H9 (cell line): Measurements from ENCODE around the gene SDK1. TPM values are rescaled to one million over a fixed set of nuclear protein-coding genes. Genes with fewer than 3 reads are reported as not detected.

Experiments
- DNase-seq: peaks from one replicate; pipeline ENCODE4 v3.0.0-alpha.2; 2017
- H2AFZ ChIP-seq: one replicate; pipeline ENCODE4 v1.6.1; 2013; ENCODE audit warnings: mild to moderate bottlenecking, low read length, control low read depth, moderate library complexity
- H2AK5ac ChIP-seq: 2 replicates; pipeline ENCODE4 v1.6.1; 2013; ENCODE audit warnings: low read length, control low read depth, mixed read lengths; ENCODE audit not compliant: insufficient read length
- H2BK120ac ChIP-seq: one replicate; pipeline ENCODE4 v1.6.1; 2013; ENCODE audit warnings: low read depth, mild to moderate bottlenecking, low read length, control low read depth, inconsistent platforms; ENCODE audit not compliant: poor library complexity, severe bottlenecking
- H2BK12ac ChIP-seq: 2 replicates; pipeline ENCODE4 v1.6.1; 2013; ENCODE audit warnings: low read length, control low read depth, mixed read lengths, low read depth; ENCODE audit not compliant: insufficient read length
- H2BK15ac ChIP-seq: 2 replicates; pipeline ENCODE4 v1.6.1; 2013; ENCODE audit warnings: low read depth, low read length, control low read depth
- H2BK20ac ChIP-seq: one replicate; pipeline ENCODE4 v1.6.1; 2013; ENCODE audit warnings: low read depth, mild to moderate bottlenecking, low read length, control low read depth, inconsistent platforms; ENCODE audit not compliant: poor library complexity, severe bottlenecking
- H2BK5ac ChIP-seq: 2 replicates; pipeline ENCODE4 v1.6.1; 2013; ENCODE audit warnings: low read length, control low read depth, mixed read lengths; ENCODE audit not compliant: insufficient read length
- H3K14ac ChIP-seq: 2 replicates; pipeline ENCODE4 v1.6.1; 2013; ENCODE audit warnings: low read length, control low read depth; ENCODE audit not compliant: insufficient read depth
- H3K18ac ChIP-seq: 2 replicates; pipeline ENCODE4 v1.6.1; 2013; ENCODE audit warnings: low read depth, mild to moderate bottlenecking, mixed read lengths, low read length, control low read depth; ENCODE audit not compliant: insufficient read length
- H3K23ac ChIP-seq: 2 replicates; pipeline ENCODE4 v1.6.1; 2013; ENCODE audit warnings: low read length, control low read depth, mixed read lengths, low read depth; ENCODE audit not compliant: insufficient read length
- H3K23me2 ChIP-seq: 2 replicates; pipeline ENCODE4 v1.6.1; 2013; ENCODE audit warnings: low read depth, mild to moderate bottlenecking, mixed read lengths, low read length, control low read depth; ENCODE audit not compliant: insufficient read length, poor library complexity, severe bottlenecking
- H3K27ac ChIP-seq: 2 replicates; pipeline ENCODE4 v1.5.1; 2013; ENCODE audit warnings: low read length, control low read depth, mixed read lengths, low read depth; ENCODE audit not compliant: insufficient read length
- H3K27me3 ChIP-seq: 2 replicates; pipeline ENCODE4 v1.6.1; 2013; ENCODE audit warnings: low read length, control low read depth, inconsistent platforms; ENCODE audit not compliant: insufficient read depth
- H3K4ac ChIP-seq: 2 replicates; pipeline ENCODE4 v1.6.1; 2013; ENCODE audit warnings: low read depth, mild to moderate bottlenecking, control low read depth, inconsistent platforms, low read length, moderate library complexity
- H3K4me1 ChIP-seq: 2 replicates; pipeline ENCODE4 v1.6.1; 2013; ENCODE audit warnings: low read length, control low read depth, inconsistent platforms; ENCODE audit not compliant: insufficient read depth
- H3K4me2 ChIP-seq: 2 replicates; pipeline ENCODE4 v1.6.1; 2013; ENCODE audit warnings: low read length, control low read depth, mixed read lengths; ENCODE audit not compliant: insufficient read length, insufficient read depth
- H3K56ac ChIP-seq: 2 replicates; pipeline ENCODE4 v1.6.1; 2013; ENCODE audit warnings: low read depth, mild to moderate bottlenecking, mixed read lengths, low read length, control low read depth; ENCODE audit not compliant: insufficient read length
- H3K79me1 ChIP-seq: 2 replicates; pipeline ENCODE4 v1.6.1; 2013; ENCODE audit warnings: low read depth, mild to moderate bottlenecking, moderate library complexity, low read length, control low read depth, inconsistent platforms; ENCODE audit not compliant: insufficient read depth, poor library complexity, severe bottlenecking
- H3K79me2 ChIP-seq: 2 replicates; pipeline ENCODE4 v1.6.1; 2013; ENCODE audit warnings: low read length, control low read depth, inconsistent platforms; ENCODE audit not compliant: insufficient read depth
- H3K9ac ChIP-seq: 2 replicates; pipeline ENCODE4 v1.6.1; 2013; ENCODE audit warnings: low read length, control low read depth, mixed read lengths; ENCODE audit not compliant: insufficient read length; ENCODE audit errors: extremely low read depth
- H3K9me3 ChIP-seq: one replicate; pipeline ENCODE4 v1.6.1; 2013; ENCODE audit warnings: low read depth, low read length, inconsistent platforms; ENCODE audit not compliant: control insufficient read depth
- H3T11ph ChIP-seq: one replicate; pipeline ENCODE4 v1.6.1; 2013; ENCODE audit warnings: mild to moderate bottlenecking, low read length, control low read depth, inconsistent platforms
- H4K20me1 ChIP-seq: one replicate; pipeline ENCODE4 v1.6.1; 2013; ENCODE audit not compliant: control insufficient read depth, insufficient read length, insufficient read depth
- H4K5ac ChIP-seq: 2 replicates; pipeline ENCODE4 v1.6.1; 2013; ENCODE audit warnings: low read depth, mild to moderate bottlenecking, mixed read lengths, low read length, control low read depth; ENCODE audit not compliant: insufficient read length
- H4K8ac ChIP-seq: replicated peaks from 2 replicates; pipeline ENCODE4 v1.6.1; 2013; ENCODE audit warnings: low read length, control low read depth, mixed read lengths, low read depth; ENCODE audit not compliant: insufficient read length
- H4K91ac ChIP-seq: 2 replicates; pipeline ENCODE4 v1.6.1; 2013; ENCODE audit warnings: low read depth, mild to moderate bottlenecking, moderate library complexity, mixed read lengths, low read length, control low read depth; ENCODE audit not compliant: insufficient read length
- H3K27ac Mint-ChIP-seq, 3 experiments: 2 replicates in 2 of 3; 3 replicates in 1 of 3; pipeline ENCODE4 v1.8.0; 2020 to 2021; ENCODE audit warnings: mixed read lengths in 3 of 3, mild to moderate bottlenecking in 1 of 3, moderate library complexity in 1 of 3
- H3K27me3 Mint-ChIP-seq: 2 replicates; pipeline ENCODE4 v1.8.0; 2021; ENCODE audit warnings: low read depth, mild to moderate bottlenecking, moderate library complexity, mixed read lengths
- H3K36me3 Mint-ChIP-seq, 3 experiments: 2 replicates in 2 of 3; 3 replicates in 1 of 3; pipeline ENCODE4 v1.8.0; 2020 to 2021; ENCODE audit warnings: low read depth in 3 of 3, mixed read lengths in 3 of 3; ENCODE audit not compliant: insufficient read depth in 1 of 3
- H3K4me1 Mint-ChIP-seq, 2 experiments: 2 replicates each; pipeline ENCODE4 v1.8.0; 2020; ENCODE audit warnings: mixed read lengths in 2 of 2
- H3K4me3 Mint-ChIP-seq, 2 experiments: 2 replicates in 1 of 2; 3 replicates in 1 of 2; pipeline ENCODE4 v1.8.0; 2020 to 2021; ENCODE audit warnings: mild to moderate bottlenecking in 2 of 2, mixed read lengths in 2 of 2, moderate library complexity in 1 of 2
- H3K9me3 Mint-ChIP-seq, 2 experiments: 2 replicates in 1 of 2; 3 replicates in 1 of 2; pipeline ENCODE4 v1.8.0; 2020; ENCODE audit warnings: mild to moderate bottlenecking in 2 of 2, mixed read lengths in 2 of 2, moderate library complexity in 1 of 2
- WGBS: extraction: QIAGEN DNeasy Blood & Tissue Kit; methylation state at CpG from one replicate; pipeline ENCODE4 v1.1.7; 2013; ENCODE audit warnings: missing lambda C conversion rate, low lambda C conversion rate, mixed read lengths; ENCODE audit not compliant: insufficient read length; ENCODE audit errors: extremely low coverage; 5-methylcytosine and 5-hydroxymethylcytosine counted together
- total RNA-seq: library from RNA; stranded (reverse); gene quantifications from 2 replicates; pipeline ENCODE4 v1.2.1, GENCODE V29; 2021
- TF ChIP-seq, protein P1 (sequence below): fragments of 200-600 bp; sonication (generic); conservative IDR thresholded peaks from 3 replicates; pipeline ENCODE4 v1.8.0; 2021; ENCODE audit warnings: antibody characterized with exemption, mild to moderate bottlenecking

SDK1 gene
- total RNA-seq, 1 experiment from 2014 or later = 8.7 TPM

DNA sequence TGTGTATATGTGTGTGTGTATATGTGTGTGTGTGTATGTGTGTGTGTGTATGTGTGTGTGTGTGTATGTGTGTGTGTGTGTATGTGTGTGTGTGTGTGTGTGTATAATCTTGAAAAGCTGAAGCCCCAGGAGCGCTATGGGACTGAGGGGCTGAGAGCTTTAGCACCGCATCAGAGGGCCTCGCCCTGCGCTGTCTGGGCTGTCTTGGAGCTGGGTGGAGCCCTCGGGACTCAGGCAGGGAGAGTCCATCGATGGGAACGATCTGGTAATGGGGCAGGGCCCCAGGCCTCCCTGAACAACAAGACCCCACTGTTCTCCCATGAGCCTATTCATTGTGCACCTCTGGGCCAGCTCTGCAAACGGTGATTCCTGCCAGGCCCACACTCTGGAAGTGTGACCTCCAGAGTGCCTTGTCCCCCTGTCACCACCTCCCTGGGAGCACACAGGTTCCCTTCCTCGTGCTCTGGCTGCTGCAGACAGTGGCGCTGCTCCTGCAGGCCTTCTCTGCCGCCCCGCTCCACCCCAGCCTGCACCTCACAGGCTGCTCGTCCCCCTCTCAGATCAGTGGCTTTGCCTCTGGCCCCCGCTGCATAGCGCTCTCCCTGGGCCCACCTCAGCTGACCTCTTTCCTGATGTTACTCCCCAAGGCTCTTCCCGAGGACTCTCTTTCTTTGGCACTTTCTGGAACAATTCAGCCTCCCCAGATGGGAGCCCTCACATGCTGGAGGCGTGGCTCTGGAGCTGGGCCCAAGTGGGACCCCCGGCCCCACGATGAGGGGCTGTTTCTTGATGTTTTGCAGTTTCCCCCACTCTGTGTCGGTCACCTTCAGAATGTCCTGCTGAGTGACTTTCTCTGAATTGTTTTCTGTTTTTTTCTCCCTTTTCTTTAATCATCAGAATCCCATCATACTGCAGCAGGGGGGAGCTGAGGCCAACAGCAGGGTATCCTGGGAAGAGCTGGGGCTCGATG lies 838.9 kb downstream of the SDK1 start:
- DNase-seq = no peak
- Histone ChIP-seq H4K91ac (no peak overlapping the region), H2AK5ac (no peak overlapping the region), H2BK5ac (no peak overlapping the region), H2BK20ac (no peak overlapping the region), H3K56ac (no peak overlapping the region), H3K4me1 (peaks cover 9% of the 10 kb centered on the region; the same call in 1 of the 2 replicates), H3K79me1 (no peaks in the 10 kb centered on the region), H2AFZ (no peak overlapping the region), H3K14ac (no peak overlapping the region; the same call in 1 of the 2 replicates), H3K9ac (no peak overlapping the region), H4K20me1 (no peaks in the 10 kb centered on the region), H3K4me2 (no peak overlapping the region), H3K4ac (no peak overlapping the region), H3K27ac (no peak overlapping the region), H3K23ac (no peak overlapping the region), H3K9me3 (no peaks in the 10 kb centered on the region), H4K8ac (no peak overlapping the region), H2BK15ac (no peak overlapping the region), H3K23me2 (no peaks in the 10 kb centered on the region), H4K5ac (no peak overlapping the region), H2BK120ac (no peak overlapping the region), H3K79me2 (no peaks in the 10 kb centered on the region), H3K27me3 (no peaks in the 10 kb centered on the region), H2BK12ac (no peak overlapping the region), H3T11ph (no peak overlapping the region), H3K18ac (no peak overlapping the region)
- WGBS = no CpG with 5 or more reads among the region's 21 CpGs
- Mint-ChIP-seq H3K27ac (peak overlapping the region in 2 of 3 experiments; percentile 79 to 89; a peak in 4 of 7 replicates), H3K36me3 (peaks cover 0 to 1% (median 0%) of the 10 kb centered on the region in 3 experiments; a peak in 1 of 7 replicates), H3K9me3 (no peaks in the 10 kb centered on the region; a peak in 1 of 5 replicates), H3K4me3 (no peak overlapping the region; a peak in 1 of 5 replicates), H3K27me3 (peaks cover 3% of the 10 kb centered on the region), H3K4me1 (peaks cover 47 to 70% of the 10 kb centered on the region in 2 experiments)
- TF ChIP-seq, protein P1, sequence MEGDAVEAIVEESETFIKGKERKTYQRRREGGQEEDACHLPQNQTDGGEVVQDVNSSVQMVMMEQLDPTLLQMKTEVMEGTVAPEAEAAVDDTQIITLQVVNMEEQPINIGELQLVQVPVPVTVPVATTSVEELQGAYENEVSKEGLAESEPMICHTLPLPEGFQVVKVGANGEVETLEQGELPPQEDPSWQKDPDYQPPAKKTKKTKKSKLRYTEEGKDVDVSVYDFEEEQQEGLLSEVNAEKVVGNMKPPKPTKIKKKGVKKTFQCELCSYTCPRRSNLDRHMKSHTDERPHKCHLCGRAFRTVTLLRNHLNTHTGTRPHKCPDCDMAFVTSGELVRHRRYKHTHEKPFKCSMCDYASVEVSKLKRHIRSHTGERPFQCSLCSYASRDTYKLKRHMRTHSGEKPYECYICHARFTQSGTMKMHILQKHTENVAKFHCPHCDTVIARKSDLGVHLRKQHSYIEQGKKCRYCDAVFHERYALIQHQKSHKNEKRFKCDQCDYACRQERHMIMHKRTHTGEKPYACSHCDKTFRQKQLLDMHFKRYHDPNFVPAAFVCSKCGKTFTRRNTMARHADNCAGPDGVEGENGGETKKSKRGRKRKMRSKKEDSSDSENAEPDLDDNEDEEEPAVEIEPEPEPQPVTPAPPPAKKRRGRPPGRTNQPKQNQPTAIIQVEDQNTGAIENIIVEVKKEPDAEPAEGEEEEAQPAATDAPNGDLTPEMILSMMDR = no peak
